NCI-H1694 treated with DMSO at 0.1 percent for 48 hours (cell line): ENCODE data around the gene FOXP4.

Experiments
- DNase-seq: peaks from one replicate; lab custom pipeline; 2025; lab: John Stamatoyannopoulos, UW

Gene FOXP4

GRCh38 chr6:41646026-41646795 is 100.0 kb downstream of the FOXP4 start:
- DNase-seq, result no peak

- DNase-seq, result no peak
Observed at GRCh38 chr6:41647061-41647511, 100.9 kb downstream of the FOXP4 start.

- DNase-seq, result no peak
Observed at GRCh38 chr6:41648070-41648585, 101.9 kb downstream of the FOXP4 start.

- DNase-seq, result no peak
Observed at GRCh38 chr6:41648921-41649320, 102.7 kb downstream of the FOXP4 start.

- no peak for DNase-seq
Observed at GRCh38 chr6:41649596-41649995, 103.4 kb downstream of the FOXP4 start.

- DNase-seq, result no peak
Observed at GRCh38 chr6:41650120-41650519, 103.9 kb downstream of the FOXP4 start.

GRCh38 chr6:41651246-41651961 is 105.2 kb downstream of the FOXP4 start:
- DNase-seq, result no peak
